Peyer's patch (tissue), 4 donors: ENCODE results near the gene CYP20A1. TPM values are rescaled to one million over a fixed set of nuclear protein-coding genes. Genes with fewer than 3 reads are reported as not detected.
"Not testable (repeated sequence)": the region's sequence is repeated elsewhere in the genome, so short reads cannot be mapped to it uniquely, and the experiment has no call there.

Source experiments
- DNase-seq, 3 donors: peaks; one replicate each; pipeline ENCODE4 v3.0.0-alpha.2; 2017 to 2019
- H3K27ac ChIP-seq, 4 donors: fragments of 200-600 bp; sonication (generic); one replicate each; pipeline ENCODE4 v1.5.1; 2016 to 2019
- H3K27me3 ChIP-seq, 2 donors: fragments of 200-600 bp; sonication (generic); one replicate each; pipeline ENCODE4 v1.5.1; 2019
- H3K36me3 ChIP-seq, 3 donors: fragments of 200-600 bp; sonication (generic); one replicate each; pipeline ENCODE4 v1.5.1; 2016 to 2019
- H3K4me1 ChIP-seq, 4 donors: fragments of 200-600 bp; sonication (generic); one replicate each; pipeline ENCODE4 v1.5.1; 2016 to 2019
- H3K4me3 ChIP-seq, 4 donors: fragments of 200-600 bp; sonication (generic); 1 replicate in 3 of 4; 2 replicates in 1 of 4; pipeline ENCODE4 v1.5.1; 2016 to 2019; ENCODE audit warnings: mild to moderate bottlenecking in 1 of 4
- H3K9me3 ChIP-seq, 4 donors: fragments of 200-600 bp; sonication (generic); one replicate each; pipeline ENCODE4 v1.5.1; 2016 to 2019; ENCODE audit warnings: mild to moderate bottlenecking in 1 of 4
- CTCF ChIP-seq, 6 experiments: fragments of 450-650 bp in 4 of 6; fragments of 200-600 bp in 2 of 6; sonication (generic) in 1 of 6; IDR thresholded peaks; one replicate each; pipeline ENCODE4 v1.5.1; 2017 to 2019; ENCODE audit warnings: antibody characterized with exemption in 6 of 6, mild to moderate bottlenecking in 3 of 6, moderate library complexity in 1 of 6
- POLR2A ChIP-seq, 2 donors: fragments of 450-650 bp; IDR thresholded peaks; one replicate each; pipeline ENCODE4 v1.5.1; 2017; ENCODE audit warnings: antibody characterized with exemption in 2 of 2, mild to moderate bottlenecking in 2 of 2, moderate library complexity in 2 of 2
- total RNA-seq, 4 donors: library from RNA; depleted of rRNA; stranded (reverse); fragments of >200 nt; gene quantifications; one replicate each; pipeline ENCODE4 v1.1.0, GENCODE V29; 2016

CYP20A1 gene
- total RNA-seq, 4 donors from 2014 or later: 21.4 to 32.2 (median 25.3) TPM

GRCh38 chr2:203201426-203201825 lies 37.4 kb upstream of the CYP20A1 start:
- no peaks in the 10 kb centered on the region for H3K27me3 ChIP-seq
- TF ChIP-seq CTCF (IDR thresholded peaks at IDR 0.05): no peak
- TF ChIP-seq POLR2A (IDR thresholded peaks at IDR 0.05): no peak
- peaks cover 0 to 65% (median 0%) of the 10 kb centered on the region in 3 donors for H3K36me3 ChIP-seq
- no peak for DNase-seq
- no peaks in the 10 kb centered on the region for H3K4me1 ChIP-seq
- no peak overlapping the region for H3K27ac ChIP-seq
- no peak overlapping the region for H3K4me3 ChIP-seq
- H3K9me3 ChIP-seq: no peaks in the 10 kb centered on the region

- Histone ChIP-seq H3K36me3 (peaks cover 0 to 44% (median 0%) of the 10 kb centered on the region in 3 donors), H3K9me3 (no peaks in the 10 kb centered on the region), H3K27ac (no peak overlapping the region), H3K4me3 (no peak overlapping the region), H3K4me1 (no peaks in the 10 kb centered on the region), H3K27me3 (no peaks in the 10 kb centered on the region)
- no peak for DNase-seq
- TF ChIP-seq CTCF (IDR thresholded peaks at IDR 0.05) (no peak), POLR2A (IDR thresholded peaks at IDR 0.05) (no peak)
Observed at GRCh38 chr2:203209538-203209937, 29.3 kb upstream of the CYP20A1 start.

- Histone ChIP-seq H3K4me3 (no peak overlapping the region), H3K4me1 (no peaks in the 10 kb centered on the region), H3K27ac (no peak overlapping the region), H3K36me3 (no peaks in the 10 kb centered on the region), H3K9me3 (no peaks in the 10 kb centered on the region), H3K27me3 (no peaks in the 10 kb centered on the region)
- no peak for DNase-seq
- TF ChIP-seq CTCF (IDR thresholded peaks at IDR 0.05) (peak in 5 of 6 experiments; percentile 37 to 79 (median 67)), POLR2A (IDR thresholded peaks at IDR 0.05) (no peak)
Observed at GRCh38 chr2:203225423-203226039, 13.3 kb upstream of the CYP20A1 start.

GRCh38 chr2:203229674-203230073 lies 9.1 kb upstream of the CYP20A1 start:
- H3K27ac ChIP-seq, H3K4me3 ChIP-seq, H3K36me3 ChIP-seq, H3K4me1 ChIP-seq, H3K9me3 ChIP-seq, H3K27me3 ChIP-seq, DNase-seq: not testable (repeated sequence)

GRCh38 chr2:203237346-203238238 lies 1.2 kb upstream of the CYP20A1 start:
- no peak overlapping the region for H3K27ac ChIP-seq
- no peak for DNase-seq

More at GRCh38 chr2:203237346-203238238, 1.2 kb upstream of the CYP20A1 start:
- TF ChIP-seq POLR2A (IDR thresholded peaks at IDR 0.05) (no peak), CTCF (IDR thresholded peaks at IDR 0.05) (no peak)
- H3K4me1 ChIP-seq: peaks cover 0 to 13% (median 1%) of the 10 kb centered on the region in 4 donors
- H3K4me3 ChIP-seq: peak overlapping the region; percentile 55 to 84 (median 65)
- H3K27me3 ChIP-seq: no peaks in the 10 kb centered on the region
- H3K9me3 ChIP-seq: no peaks in the 10 kb centered on the region
- H3K36me3 ChIP-seq: no peaks in the 10 kb centered on the region
